Measurements from ENCODE around the gene PPP1CA.
A peak's percentile ranks its signal among the peaks of the same experiment; 100 is the strongest.

The PPP1CA gene

GRCh38 chr11:67401495-67402191 is at the start of gene PPP1CA:
PPP1CA (minus strand) TSS chr11:67401858; CDS start chr11:67401782, 76 bp downstream.
- DNase-seq, result peak; percentile 96

- DNase-seq, result no peak
Measured at GRCh38 chr11:67450796-67451657, 49.4 kb upstream of the PPP1CA start.

GRCh38 chr11:67449116-67449844 is 47.6 kb upstream of the PPP1CA start:
- DNase-seq, result no peak

GRCh38 chr11:67448220-67448609 is 46.6 kb upstream of the PPP1CA start:
- DNase-seq, result no peak

- DNase-seq, result no peak
Measured at GRCh38 chr11:67445515-67445914, 43.9 kb upstream of the PPP1CA start.

- DNase-seq, result no peak
Measured at GRCh38 chr11:67442504-67443404, 41.1 kb upstream of the PPP1CA start.

GRCh38 chr11:67441731-67442351 is 40.2 kb upstream of the PPP1CA start:
- no peak for DNase-seq

GRCh38 chr11:67441098-67441563 is 39.5 kb upstream of the PPP1CA start:
- no peak for DNase-seq

GRCh38 chr11:67440229-67441097 is 38.8 kb upstream of the PPP1CA start:
- no peak for DNase-seq

GRCh38 chr11:67439321-67440228 is 37.9 kb upstream of the PPP1CA start:
- no peak for DNase-seq

- no peak for DNase-seq
Measured at GRCh38 chr11:67438158-67438902, 36.7 kb upstream of the PPP1CA start.

GRCh38 chr11:67437809-67438157 is 36.1 kb upstream of the PPP1CA start:
- no peak for DNase-seq

- no peak for DNase-seq
Measured at GRCh38 chr11:67437082-67437808, 35.6 kb upstream of the PPP1CA start, which contains the start of gene PTPRCAP. PTPRCAP (minus strand) TSS chr11:67437682; CDS start chr11:67437619, 63 bp downstream.

GRCh38 chr11:67436459-67437081 is 34.9 kb upstream of the PPP1CA start:
- DNase-seq, result no peak

- DNase-seq, result no peak
Measured at GRCh38 chr11:67435727-67436458, 34.2 kb upstream of the PPP1CA start.

- DNase-seq, result no peak
Measured at GRCh38 chr11:67435031-67435726, 33.5 kb upstream of the PPP1CA start.
